Breast epithelium (tissue), 4 donors: ENCODE results near the gene ACSL5. TPM values are rescaled to one million over a fixed set of nuclear protein-coding genes. Genes with fewer than 3 reads are reported as not detected.

Experiments
- DNase-seq, 2 donors: peaks; one replicate each; pipeline ENCODE4 v3.0.0-alpha.2; 2019; ENCODE audit warnings: low spot score in 2 of 2
- H3K27ac ChIP-seq, 2 donors: fragments of 200-600 bp; sonication (generic) in 1 of 2; one replicate each; pipeline ENCODE4 v1.5.1; 2016 to 2019; ENCODE audit warnings: mild to moderate bottlenecking in 1 of 2
- H3K27me3 ChIP-seq, 2 donors: fragments of 200-600 bp; sonication (generic) in 1 of 2; one replicate each; pipeline versions ENCODE4 v1.5.1 to v1.6.0; 2017 to 2019; ENCODE audit warnings: control low read depth in 1 of 2, mild to moderate bottlenecking in 1 of 2
- H3K36me3 ChIP-seq: fragments of 200-600 bp; one replicate; pipeline ENCODE4 v1.5.1; 2019
- H3K4me1 ChIP-seq, 2 donors: fragments of 200-600 bp; sonication (generic); one replicate each; pipeline ENCODE4 v1.5.1; 2016 to 2019; ENCODE audit warnings: control low read depth in 1 of 2
- H3K4me3 ChIP-seq, 3 donors: fragments of 200-600 bp; sonication (generic); 1 replicate in 2 of 3; 2 replicates in 1 of 3; pipeline ENCODE4 v1.5.1; 2016 to 2019; ENCODE audit warnings: mild to moderate bottlenecking in 3 of 3, moderate library complexity in 2 of 3
- H3K9me3 ChIP-seq, 2 donors: fragments of 200-600 bp; sonication (generic) in 1 of 2; one replicate each; pipeline ENCODE4 v1.5.1; 2016 to 2019; ENCODE audit warnings: control low read depth in 1 of 2
- POLR2A ChIP-seq: fragments of 450-650 bp; IDR thresholded peaks from one replicate; pipeline ENCODE4 v1.6.1; 2016; ENCODE audit warnings: antibody characterized with exemption, mild to moderate bottlenecking, moderate library complexity
- POLR2AphosphoS5 ChIP-seq, 3 donors: sonication (generic); formaldehyde crosslinking; IDR thresholded peaks; one replicate each; pipeline ENCODE4 v1.6.1; 2017; ENCODE audit warnings: antibody characterized with exemption in 3 of 3
- intact Hi-C: fragments of 100-400 bp; cut with DNase I; formaldehyde crosslinking; loops from one replicate; pipeline ENCODE4 v1.15.1; 2023; ENCODE audit warnings: low total_unique reads
- total RNA-seq, 3 donors: library from RNA; depleted of rRNA; stranded (reverse); fragments of >200 nt; gene quantifications; one replicate each; pipeline ENCODE4 v1.1.0, GENCODE V29; 2016
- TF ChIP-seq, protein P1 (sequence below), 3 donors: fragments of 450-650 bp; IDR thresholded peaks; one replicate each; pipeline ENCODE4 v1.5.1; 2016 to 2017; ENCODE audit warnings: antibody characterized with exemption in 3 of 3, mild to moderate bottlenecking in 3 of 3, moderate library complexity in 3 of 3

ACSL5 gene
- total RNA-seq, 3 donors from 2014 or later = 13.3 to 31.8 (median 15.8) TPM

DNA sequence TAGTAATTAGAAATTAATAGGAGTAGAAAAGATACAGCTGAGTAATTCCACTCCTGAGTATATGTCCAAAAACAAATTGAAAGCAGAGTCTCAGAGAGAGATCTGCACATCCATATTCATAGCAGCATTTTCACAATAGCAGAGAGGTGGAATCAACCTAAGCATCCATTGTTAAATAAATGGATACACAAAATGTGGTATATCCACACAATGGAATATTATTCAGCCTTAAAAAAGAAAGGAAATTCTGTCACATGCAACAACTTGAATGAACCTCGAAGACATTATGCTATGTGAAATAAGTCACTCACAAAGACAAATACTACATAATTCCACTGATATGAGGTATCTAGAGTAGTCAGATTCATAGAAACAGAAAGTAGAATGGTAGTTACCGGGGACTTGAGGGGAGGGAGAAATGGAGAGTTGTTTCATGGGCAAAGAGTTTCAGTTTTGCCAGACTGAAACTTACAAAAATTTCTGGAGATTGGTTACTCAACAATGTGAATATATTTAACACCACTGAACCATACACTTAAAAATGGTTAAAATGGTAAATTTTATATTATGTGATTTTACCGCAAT lies 91.5 kb downstream of the ACSL5 start:
- Histone ChIP-seq H3K27ac (no peak overlapping the region), H3K4me1 (no peaks in the 10 kb centered on the region), H3K4me3 (no peak overlapping the region), H3K27me3 (no peaks in the 10 kb centered on the region), H3K36me3 (no peaks in the 10 kb centered on the region), H3K9me3 (no peaks in the 10 kb centered on the region)
- TF ChIP-seq, protein P1, sequence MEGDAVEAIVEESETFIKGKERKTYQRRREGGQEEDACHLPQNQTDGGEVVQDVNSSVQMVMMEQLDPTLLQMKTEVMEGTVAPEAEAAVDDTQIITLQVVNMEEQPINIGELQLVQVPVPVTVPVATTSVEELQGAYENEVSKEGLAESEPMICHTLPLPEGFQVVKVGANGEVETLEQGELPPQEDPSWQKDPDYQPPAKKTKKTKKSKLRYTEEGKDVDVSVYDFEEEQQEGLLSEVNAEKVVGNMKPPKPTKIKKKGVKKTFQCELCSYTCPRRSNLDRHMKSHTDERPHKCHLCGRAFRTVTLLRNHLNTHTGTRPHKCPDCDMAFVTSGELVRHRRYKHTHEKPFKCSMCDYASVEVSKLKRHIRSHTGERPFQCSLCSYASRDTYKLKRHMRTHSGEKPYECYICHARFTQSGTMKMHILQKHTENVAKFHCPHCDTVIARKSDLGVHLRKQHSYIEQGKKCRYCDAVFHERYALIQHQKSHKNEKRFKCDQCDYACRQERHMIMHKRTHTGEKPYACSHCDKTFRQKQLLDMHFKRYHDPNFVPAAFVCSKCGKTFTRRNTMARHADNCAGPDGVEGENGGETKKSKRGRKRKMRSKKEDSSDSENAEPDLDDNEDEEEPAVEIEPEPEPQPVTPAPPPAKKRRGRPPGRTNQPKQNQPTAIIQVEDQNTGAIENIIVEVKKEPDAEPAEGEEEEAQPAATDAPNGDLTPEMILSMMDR (IDR thresholded peaks at IDR 0.05) = no peak
- TF ChIP-seq POLR2AphosphoS5 (IDR thresholded peaks at IDR 0.05) = no peak
- no peak for TF ChIP-seq POLR2A
- intact Hi-C loops = no loop called here
- DNase-seq = no peak

DNA sequence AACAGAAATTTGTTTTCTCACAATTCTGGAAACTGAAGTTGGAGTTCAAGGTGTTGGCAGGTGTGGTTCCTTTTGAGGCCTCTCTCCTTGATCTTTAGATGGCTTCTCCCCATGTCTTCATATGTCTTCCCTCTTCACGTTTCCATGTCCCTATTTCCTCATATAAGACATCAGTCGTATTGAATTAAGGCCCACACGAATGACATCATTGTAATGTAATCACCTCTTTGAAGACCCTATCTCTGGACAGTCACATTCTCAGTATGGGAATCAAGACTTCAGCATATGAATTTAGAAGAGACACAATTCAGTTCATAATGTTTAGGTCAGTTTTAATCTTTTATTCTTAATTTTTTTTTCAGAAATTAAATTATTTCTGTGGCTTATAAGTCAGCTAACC lies 92.9 kb downstream of the ACSL5 start:
- H3K27ac ChIP-seq = no peak overlapping the region
- no peak for TF ChIP-seq POLR2AphosphoS5 (IDR thresholded peaks at IDR 0.05)
- no peak for TF ChIP-seq POLR2A
- no peaks in the 10 kb centered on the region for H3K9me3 ChIP-seq
- no peaks in the 10 kb centered on the region for H3K4me1 ChIP-seq
- no peak overlapping the region for H3K4me3 ChIP-seq
- intact Hi-C loops = no loop called here
- no peak for DNase-seq
- H3K27me3 ChIP-seq = no peaks in the 10 kb centered on the region
- H3K36me3 ChIP-seq = no peaks in the 10 kb centered on the region

DNA sequence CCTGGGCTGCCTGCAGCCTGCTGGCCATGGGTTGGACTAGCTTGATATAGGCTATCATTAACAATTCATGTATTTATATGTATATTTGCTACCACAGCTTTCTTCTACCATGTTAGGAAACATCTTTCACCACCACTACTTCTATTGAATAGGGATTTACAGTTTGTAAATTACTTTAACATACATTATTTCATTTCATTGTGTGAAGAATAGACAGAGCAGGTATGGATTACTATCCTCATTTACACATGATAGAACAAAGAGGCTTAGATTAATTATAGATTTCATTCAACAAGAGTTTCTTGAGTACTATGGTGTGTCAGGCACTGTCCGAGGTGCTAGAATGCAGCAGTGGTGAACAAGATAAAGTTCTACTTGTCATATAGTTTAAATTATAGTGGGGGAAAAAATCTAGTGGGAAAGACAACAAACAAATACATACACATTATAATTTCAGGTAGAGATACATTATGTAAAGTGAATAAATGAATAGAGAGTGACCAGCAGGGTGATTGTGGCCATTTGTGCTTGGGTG lies 93.7 kb downstream of the ACSL5 start:
- Histone ChIP-seq H3K4me3 (no peak overlapping the region), H3K27ac (no peak overlapping the region), H3K27me3 (no peaks in the 10 kb centered on the region), H3K9me3 (no peaks in the 10 kb centered on the region), H3K4me1 (no peaks in the 10 kb centered on the region), H3K36me3 (no peaks in the 10 kb centered on the region)
- intact Hi-C loops = no loop called here
- TF ChIP-seq, protein P1 (IDR thresholded peaks at IDR 0.05) = no peak
- TF ChIP-seq POLR2AphosphoS5 (IDR thresholded peaks at IDR 0.05) (no peak), POLR2A (no peak)
- no peak for DNase-seq

DNA sequence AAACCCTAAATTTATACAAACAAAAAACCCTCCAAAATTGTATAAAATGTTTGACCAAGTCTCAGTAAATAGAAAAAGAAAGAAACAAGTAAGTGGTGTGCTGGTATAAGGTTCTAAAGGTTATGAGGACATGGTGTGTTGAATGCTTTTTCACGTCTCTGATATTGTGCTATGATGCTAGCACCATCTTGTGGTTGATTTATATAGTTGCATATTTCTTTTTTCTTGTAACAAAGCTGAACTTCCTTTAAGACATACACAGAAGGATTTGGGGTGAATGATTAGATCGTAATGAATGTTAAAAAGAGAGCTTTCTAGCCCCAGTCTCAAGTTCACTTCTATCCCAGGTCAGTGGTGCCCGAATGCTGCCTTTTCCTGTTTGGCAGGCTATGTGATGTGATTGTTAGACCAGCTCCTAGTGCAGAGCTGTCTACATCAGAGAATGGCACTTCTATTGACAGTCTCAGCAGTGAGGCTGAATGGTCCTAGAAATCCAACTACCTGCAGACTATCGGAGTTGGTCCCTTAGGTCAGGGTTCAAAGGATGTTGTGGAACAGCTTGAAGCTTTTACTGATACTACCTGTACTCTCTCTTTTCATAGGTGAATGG lies 98.1 kb downstream of the ACSL5 start:
- H3K36me3 ChIP-seq = no peaks in the 10 kb centered on the region
- H3K27ac ChIP-seq = no peak overlapping the region
- intact Hi-C loops = no loop called here
- H3K27me3 ChIP-seq = no peaks in the 10 kb centered on the region
- DNase-seq = no peak
- H3K4me1 ChIP-seq = no peaks in the 10 kb centered on the region
- H3K4me3 ChIP-seq = no peak overlapping the region
- no peaks in the 10 kb centered on the region for H3K9me3 ChIP-seq
- no peak for TF ChIP-seq POLR2A
- TF ChIP-seq, protein P1 (IDR thresholded peaks at IDR 0.05) = peak in 2 of 3 donors; percentile 54 to 72

DNA sequence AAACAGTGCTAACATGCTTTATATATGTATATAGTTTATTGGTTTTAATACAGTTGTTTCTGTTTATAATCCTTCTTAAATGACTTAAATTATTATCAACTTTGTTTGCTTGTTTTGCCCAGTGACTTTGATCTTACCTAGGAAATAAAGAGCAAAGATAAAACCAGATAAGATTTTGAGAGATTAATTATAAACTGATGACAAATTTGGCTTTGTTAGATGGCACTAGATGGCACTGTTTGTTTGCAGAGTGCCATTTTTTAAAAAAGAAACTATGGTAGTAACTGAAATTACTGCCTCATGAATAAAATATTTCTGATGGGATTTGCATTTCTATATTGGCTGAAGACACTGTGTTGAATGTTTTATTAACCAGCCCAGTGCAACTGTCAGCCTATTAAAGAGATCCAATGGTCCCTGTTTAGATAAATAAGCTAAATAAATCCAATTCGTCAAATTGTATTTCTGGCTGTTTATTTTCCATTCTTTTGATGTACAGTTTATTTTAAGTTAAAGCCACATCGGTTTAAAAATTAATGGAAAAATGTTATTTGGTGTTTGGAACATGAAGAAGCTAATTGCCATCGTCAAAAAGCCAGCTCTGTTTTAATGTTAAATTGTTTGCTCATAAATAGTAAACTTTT lies 101.8 kb downstream of the ACSL5 start:
- intact Hi-C loops = no loop called here
- TF ChIP-seq POLR2A (no peak), POLR2AphosphoS5 (IDR thresholded peaks at IDR 0.05) (no peak)
- TF ChIP-seq, protein P1 (IDR thresholded peaks at IDR 0.05) = peak in 2 of 3 donors; percentile 12 to 22
- Histone ChIP-seq H3K9me3 (no peaks in the 10 kb centered on the region), H3K4me1 (no peaks in the 10 kb centered on the region), H3K27me3 (no peaks in the 10 kb centered on the region), H3K4me3 (no peak overlapping the region), H3K36me3 (no peaks in the 10 kb centered on the region), H3K27ac (no peak overlapping the region)
- no peak for DNase-seq

Other genes with a start within 250 kb of the ACSL5 start
- 100 to 1,000 TPM in 1 of 3 donors, 10 to 100 TPM in 2; 13.4 to 462 (median 26.3) TPM for gene GPAM, start 190.4 kb upstream of the ACSL5 start, total RNA-seq
- not detected for gene TECTB, start 90.7 kb upstream of the ACSL5 start, total RNA-seq
- gene ZDHHC6, start 72.8 kb downstream of the ACSL5 start, total RNA-seq = 10 to 100 TPM; 27.4 to 34.5 (median 32.1) TPM
- gene VTI1A, start 73.1 kb downstream of the ACSL5 start, total RNA-seq = 10 to 100 TPM; 53.7 to 65.6 (median 59.2) TPM